ENCODE measurements around the gene NFKBIL1.
A peak's percentile ranks its signal among the peaks of the same experiment; 100 is the strongest.

Gene NFKBIL1

GRCh38 chr6:31559958-31560696 is 12.7 kb downstream of the NFKBIL1 start:
- peak; percentile 58 for DNase-seq (ENCODE audit: low spot score)

GRCh38 chr6:31560697-31561058 is 13.3 kb downstream of the NFKBIL1 start:
- DNase-seq (ENCODE audit: low spot score), result no peak

GRCh38 chr6:31567531-31568370 is 20.3 kb downstream of the NFKBIL1 start:
- DNase-seq (ENCODE audit: low spot score), result no peak

- DNase-seq (ENCODE audit: low spot score), result peak; percentile 83
Measured at GRCh38 chr6:31568537-31568961, 21.1 kb downstream of the NFKBIL1 start.

- DNase-seq (ENCODE audit: low spot score), result no peak
Measured at GRCh38 chr6:31569861-31570536, 22.6 kb downstream of the NFKBIL1 start.

GRCh38 chr6:31572041-31572911 is 24.9 kb downstream of the NFKBIL1 start, which contains the start of gene LTA:
Gene LTA, plus strand, starts transcription at chr6:31572289. Its CDS starts 454 bp downstream, at chr6:31572743.
- peak; percentile 90 for DNase-seq (ENCODE audit: low spot score)

- DNase-seq (ENCODE audit: low spot score), result no peak
Measured at GRCh38 chr6:31573239-31574105, 26.1 kb downstream of the NFKBIL1 start.

- DNase-seq (ENCODE audit: low spot score), result no peak
Measured at GRCh38 chr6:31574106-31575061, 27.0 kb downstream of the NFKBIL1 start.

- DNase-seq (ENCODE audit: low spot score), result peak; percentile 91
Measured at GRCh38 chr6:31575335-31575901, 28.0 kb downstream of the NFKBIL1 start, which contains the start of gene TNF. Gene TNF, plus strand, starts transcription at chr6:31575565. Its CDS starts 177 bp downstream, at chr6:31575742.

GRCh38 chr6:31575952-31576685 is 28.7 kb downstream of the NFKBIL1 start:
- DNase-seq (ENCODE audit: low spot score), result no peak

GRCh38 chr6:31576897-31577578 is 29.6 kb downstream of the NFKBIL1 start:
- DNase-seq (ENCODE audit: low spot score), result peak; percentile 49

GRCh38 chr6:31577579-31577966 is 30.2 kb downstream of the NFKBIL1 start:
- no peak for DNase-seq (ENCODE audit: low spot score)

- DNase-seq (ENCODE audit: low spot score), result no peak
Measured at GRCh38 chr6:31578184-31579118, 31.0 kb downstream of the NFKBIL1 start.

GRCh38 chr6:31579119-31579505 is 31.7 kb downstream of the NFKBIL1 start:
- DNase-seq (ENCODE audit: low spot score), result no peak

- no peak for DNase-seq (ENCODE audit: low spot score)
Measured at GRCh38 chr6:31579546-31580437, 32.4 kb downstream of the NFKBIL1 start.

- no peak for DNase-seq (ENCODE audit: low spot score)
Measured at GRCh38 chr6:31580438-31580740, 33.0 kb downstream of the NFKBIL1 start.
